Measurements from ENCODE around the gene GPR42.

The GPR42 gene

DNA sequence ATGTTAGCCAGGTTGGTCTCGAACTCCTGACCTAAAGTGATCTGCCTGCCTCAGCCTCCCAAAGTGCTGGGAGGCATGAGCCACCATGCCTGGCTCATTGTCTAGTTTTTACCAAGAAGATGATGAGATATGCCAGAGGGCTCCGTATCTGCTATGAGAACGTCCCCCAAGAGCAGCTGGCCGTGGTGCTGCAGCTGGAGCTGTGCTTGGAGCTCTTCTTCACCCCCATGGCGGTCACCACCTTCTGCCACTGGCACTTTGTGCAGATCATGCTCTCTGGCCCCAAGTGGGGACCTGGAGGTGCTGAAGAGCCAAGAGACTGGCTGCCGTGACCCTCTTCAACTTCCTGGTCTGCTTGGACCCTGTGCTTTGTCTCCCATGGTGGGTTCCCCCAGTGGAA, 36.8 kb downstream of the GPR42 start:
- H3K4me3 ChIP-seq (ENCODE audit: low read length), result no peak overlapping the region
- DNase-seq (ENCODE audit: low read depth), result no peak
- TF ChIP-seq, protein P1, sequence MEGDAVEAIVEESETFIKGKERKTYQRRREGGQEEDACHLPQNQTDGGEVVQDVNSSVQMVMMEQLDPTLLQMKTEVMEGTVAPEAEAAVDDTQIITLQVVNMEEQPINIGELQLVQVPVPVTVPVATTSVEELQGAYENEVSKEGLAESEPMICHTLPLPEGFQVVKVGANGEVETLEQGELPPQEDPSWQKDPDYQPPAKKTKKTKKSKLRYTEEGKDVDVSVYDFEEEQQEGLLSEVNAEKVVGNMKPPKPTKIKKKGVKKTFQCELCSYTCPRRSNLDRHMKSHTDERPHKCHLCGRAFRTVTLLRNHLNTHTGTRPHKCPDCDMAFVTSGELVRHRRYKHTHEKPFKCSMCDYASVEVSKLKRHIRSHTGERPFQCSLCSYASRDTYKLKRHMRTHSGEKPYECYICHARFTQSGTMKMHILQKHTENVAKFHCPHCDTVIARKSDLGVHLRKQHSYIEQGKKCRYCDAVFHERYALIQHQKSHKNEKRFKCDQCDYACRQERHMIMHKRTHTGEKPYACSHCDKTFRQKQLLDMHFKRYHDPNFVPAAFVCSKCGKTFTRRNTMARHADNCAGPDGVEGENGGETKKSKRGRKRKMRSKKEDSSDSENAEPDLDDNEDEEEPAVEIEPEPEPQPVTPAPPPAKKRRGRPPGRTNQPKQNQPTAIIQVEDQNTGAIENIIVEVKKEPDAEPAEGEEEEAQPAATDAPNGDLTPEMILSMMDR (conservative IDR thresholded peaks at IDR 0.05; ENCODE audit: low read depth, low read length), result no peak

DNA sequence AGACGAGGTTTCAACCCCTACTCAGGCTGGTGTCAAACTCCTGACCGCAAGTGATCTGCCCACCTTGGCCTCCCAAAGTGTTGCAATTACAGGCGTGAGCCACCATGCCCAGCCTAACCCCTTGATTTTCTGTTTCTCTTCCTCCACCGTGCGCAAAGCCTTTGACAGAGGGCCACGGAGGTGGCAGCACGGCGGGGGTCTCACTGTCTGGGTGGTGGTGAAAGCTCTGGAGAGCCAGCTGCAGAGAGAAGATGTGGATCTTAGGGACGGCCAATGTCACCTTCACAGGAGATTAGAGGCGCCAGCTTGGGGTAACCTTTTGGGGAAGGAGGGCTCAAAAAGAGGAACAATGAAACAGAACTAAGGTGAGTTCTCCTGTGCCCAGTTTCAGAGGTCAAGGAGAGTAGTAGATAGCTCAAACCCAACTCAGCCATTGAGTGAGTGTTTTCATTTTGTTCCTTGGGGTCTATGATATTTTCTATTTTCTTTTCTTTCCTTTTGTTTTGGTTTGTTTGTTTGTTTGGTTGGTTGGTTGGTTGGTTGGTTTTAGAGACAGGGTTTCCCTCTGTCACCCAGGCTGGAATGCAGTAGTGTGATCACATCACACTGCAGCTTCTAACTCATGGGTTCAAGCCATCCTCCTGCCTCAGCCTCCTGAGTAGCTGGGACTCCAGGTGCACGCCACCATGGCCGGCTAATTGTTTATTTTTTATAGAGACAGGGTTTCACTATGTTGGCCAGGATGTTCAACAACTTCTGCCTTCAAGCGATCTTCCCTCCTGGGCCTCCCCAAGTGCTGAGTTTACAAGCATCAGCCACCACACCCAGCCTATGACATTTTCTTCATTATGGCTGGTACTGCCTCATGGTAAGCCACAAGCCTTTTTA, 37.7 kb downstream of the GPR42 start:
- DNase-seq (ENCODE audit: low read depth), result no peak
- no peak overlapping the region for H3K4me3 ChIP-seq (ENCODE audit: low read length)
- TF ChIP-seq, protein P1 (conservative IDR thresholded peaks at IDR 0.05; ENCODE audit: low read depth, low read length), result no peak

- TF ChIP-seq, protein P1 (conservative IDR thresholded peaks at IDR 0.05; ENCODE audit: low read depth, low read length), result no peak
- DNase-seq (ENCODE audit: low read depth), result no peak
- no peak overlapping the region for H3K4me3 ChIP-seq (ENCODE audit: low read length)
Observed at GRCh38 chr19:35409191-35409590, 38.3 kb downstream of the GPR42 start.

GRCh38 chr19:35410487-35410886, 39.6 kb downstream of the GPR42 start:
- no peak for DNase-seq (ENCODE audit: low read depth)
- TF ChIP-seq, protein P1 (conservative IDR thresholded peaks at IDR 0.05; ENCODE audit: low read depth, low read length), result no peak
- H3K4me3 ChIP-seq (ENCODE audit: low read length), result no peak overlapping the region

DNA sequence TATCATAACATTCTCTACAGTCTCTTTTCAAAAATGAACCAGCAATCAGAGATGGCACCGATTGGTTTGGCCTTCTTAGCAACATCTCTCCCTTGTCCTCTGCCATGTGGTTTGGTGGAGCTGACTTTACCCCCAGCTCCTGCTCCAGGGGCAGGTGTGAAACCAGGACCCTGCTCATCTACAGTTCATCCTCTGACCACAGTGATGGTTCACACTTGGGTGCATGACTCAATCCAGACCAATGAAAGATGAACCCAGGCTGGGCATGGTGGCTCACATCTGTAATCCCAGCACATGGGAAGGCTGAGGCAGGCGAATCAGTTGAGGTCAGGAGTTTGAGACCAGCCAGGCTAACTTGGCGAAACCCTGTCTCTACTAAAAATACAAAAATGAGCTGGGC, 43.6 kb downstream of the GPR42 start:
- no peak overlapping the region for H3K4me3 ChIP-seq (ENCODE audit: low read length)
- TF ChIP-seq, protein P1 (conservative IDR thresholded peaks at IDR 0.05; ENCODE audit: low read depth, low read length), result no peak
- no peak for DNase-seq (ENCODE audit: low read depth)

- TF ChIP-seq, protein P1 (conservative IDR thresholded peaks at IDR 0.05; ENCODE audit: low read depth, low read length), result no peak
- H3K4me3 ChIP-seq (ENCODE audit: low read length), result no peak overlapping the region
- no peak for DNase-seq (ENCODE audit: low read depth)
Observed at GRCh38 chr19:35416331-35416730, 45.5 kb downstream of the GPR42 start.

GRCh38 chr19:35417278-35417677, 46.4 kb downstream of the GPR42 start:
- no peak for DNase-seq (ENCODE audit: low read depth)
- TF ChIP-seq, protein P1 (conservative IDR thresholded peaks at IDR 0.05; ENCODE audit: low read depth, low read length), result no peak
- H3K4me3 ChIP-seq (ENCODE audit: low read length), result no peak overlapping the region

All from retinal pigment epithelial cell (primary cell).